Endodermal cell (in vitro differentiated cells): ENCODE results near the gene RRP8. TPM values are rescaled to one million over a fixed set of nuclear protein-coding genes. Genes with fewer than 3 reads are reported as not detected.

Experiments used
- DNase-seq: peaks from one replicate; pipeline ENCODE4 v3.0.0-alpha.2; 2017
- H3K27ac ChIP-seq: 2 replicates; pipeline ENCODE4 v1.5.1; 2013; ENCODE audit warnings: mild to moderate bottlenecking, low read depth, low read length, moderate library complexity
- H3K27me3 ChIP-seq: 2 replicates; pipeline ENCODE4 v1.6.1; 2013; ENCODE audit warnings: mild to moderate bottlenecking, low read length, moderate library complexity; ENCODE audit not compliant: insufficient read depth, control insufficient read depth, poor library complexity, severe bottlenecking
- H3K36me3 ChIP-seq: 2 replicates; pipeline ENCODE4 v1.7.0; 2013; ENCODE audit warnings: mild to moderate bottlenecking, low read length, moderate library complexity; ENCODE audit not compliant: control insufficient read depth, insufficient read depth
- H3K4me1 ChIP-seq: one replicate; pipeline ENCODE4 v1.7.0; 2013; ENCODE audit warnings: low read length; ENCODE audit not compliant: control insufficient read depth, insufficient read depth
- H3K4me3 ChIP-seq: 2 replicates; pipeline ENCODE4 v1.5.1; 2013; ENCODE audit warnings: mild to moderate bottlenecking, low read length, moderate library complexity
- H3K9ac ChIP-seq: 2 replicates; pipeline ENCODE4 v1.6.1; 2013; ENCODE audit warnings: mild to moderate bottlenecking, low read length, moderate library complexity; ENCODE audit not compliant: poor library complexity, severe bottlenecking; ENCODE audit errors: extremely low read depth
- H3K9me3 ChIP-seq: 2 replicates; pipeline ENCODE4 v1.6.1; 2013; ENCODE audit warnings: mild to moderate bottlenecking, low read length, moderate library complexity; ENCODE audit not compliant: control insufficient read depth
- H3K27ac Mint-ChIP-seq: 2 replicates; pipeline ENCODE4 v1.8.0; 2020; ENCODE audit warnings: mixed read lengths
- H3K27me3 Mint-ChIP-seq: 2 replicates; pipeline ENCODE4 v1.8.0; 2021; ENCODE audit warnings: mild to moderate bottlenecking, mixed read lengths; ENCODE audit not compliant: insufficient read depth
- H3K36me3 Mint-ChIP-seq: 2 replicates; pipeline ENCODE4 v1.8.0; 2020; ENCODE audit warnings: low read depth, mixed read lengths
- H3K4me1 Mint-ChIP-seq: 2 replicates; pipeline ENCODE4 v1.8.0; 2020; ENCODE audit warnings: mixed read lengths
- H3K4me3 Mint-ChIP-seq: 2 replicates; pipeline ENCODE4 v1.8.0; 2020; ENCODE audit warnings: mild to moderate bottlenecking, moderate library complexity, mixed read lengths
- H3K9me3 Mint-ChIP-seq: 2 replicates; pipeline ENCODE4 v1.8.0; 2020; ENCODE audit warnings: mild to moderate bottlenecking, mixed read lengths
- CTCF ChIP-seq: fragments of 200-600 bp; sonication (generic); conservative IDR thresholded peaks from 2 replicates; pipeline ENCODE4 v1.5.0; 2021; ENCODE audit warnings: antibody characterized with exemption, mild to moderate bottlenecking
- WGBS, 2 experiments: methylation state at CpG; one replicate each; pipeline versions ENCODE4 v1.1.5 to v1.1.7; 2013; ENCODE audit warnings: missing lambda C conversion rate in 2 of 2, mixed read lengths in 1 of 2; ENCODE audit not compliant: insufficient coverage in 1 of 2, insufficient read length in 1 of 2; 5-methylcytosine and 5-hydroxymethylcytosine counted together
- total RNA-seq, 2 donors: library from RNA; stranded (reverse); fragmentation: NEBNext Ultra II Directional in 1 of 2; extraction: Animal tissue kit (Norgen Biotek cat#: 25700) in 1 of 2; gene quantifications; 2 replicates in 1 of 2; 3 replicates in 1 of 2; pipeline ENCODE4 v1.2.1, GENCODE V29; 2021

RRP8 gene
- total RNA-seq, 2 donors from 2014 or later, result 11.0 to 12.8 TPM

GRCh38 chr11:6563121-6563619 is 40.2 kb downstream of the RRP8 start:
- peak; percentile 54 for DNase-seq
- H3K4me3 Mint-ChIP-seq, result no peak overlapping the region
- Histone ChIP-seq H3K9me3 (no peaks in the 10 kb centered on the region), H3K27me3 (no peaks in the 10 kb centered on the region), H3K4me3 (no peak overlapping the region), H3K9ac (no peak overlapping the region), H3K27ac (no peak overlapping the region), H3K4me1 (no peaks in the 10 kb centered on the region), H3K36me3 (no peaks in the 10 kb centered on the region)
- peaks cover under 1% of the 10 kb centered on the region for H3K4me1 Mint-ChIP-seq
- H3K36me3 Mint-ChIP-seq, result no peaks in the 10 kb centered on the region
- 93 to 100% methylated on average over 3 to 4 of the region's 4 CpGs for WGBS, 2 experiments
- no peak for TF ChIP-seq CTCF
- H3K27me3 Mint-ChIP-seq, result no peaks in the 10 kb centered on the region
- no peak overlapping the region for H3K27ac Mint-ChIP-seq
- no peaks in the 10 kb centered on the region for H3K9me3 Mint-ChIP-seq

DNA sequence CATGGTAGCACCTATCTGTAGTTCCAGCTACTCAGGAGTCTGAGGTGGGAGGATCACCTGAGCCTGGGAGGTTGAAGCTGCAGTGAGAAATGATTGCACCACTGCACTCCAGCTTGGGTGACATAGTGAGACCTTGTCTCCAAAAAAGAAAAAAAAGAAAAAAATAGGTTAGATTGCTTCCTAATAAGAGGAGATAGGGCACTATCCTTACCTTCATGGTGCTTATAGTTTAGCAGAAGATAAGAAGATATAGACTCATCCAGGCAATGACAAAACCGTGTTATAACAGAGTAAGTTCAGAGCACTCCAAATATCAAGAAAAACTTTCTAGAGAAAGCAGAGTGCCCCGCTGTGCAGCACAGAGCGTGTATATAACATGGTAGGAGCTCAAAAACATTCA is 42.1 kb downstream of the RRP8 start:
- Mint-ChIP-seq H3K27me3 (no peaks in the 10 kb centered on the region), H3K4me1 (no peaks in the 10 kb centered on the region), H3K9me3 (no peaks in the 10 kb centered on the region), H3K36me3 (no peaks in the 10 kb centered on the region), H3K4me3 (no peak overlapping the region), H3K27ac (no peak overlapping the region)
- Histone ChIP-seq H3K36me3 (no peaks in the 10 kb centered on the region), H3K4me3 (no peak overlapping the region), H3K9me3 (no peaks in the 10 kb centered on the region), H3K27me3 (no peaks in the 10 kb centered on the region), H3K4me1 (no peaks in the 10 kb centered on the region), H3K9ac (no peak overlapping the region), H3K27ac (no peak overlapping the region)
- WGBS, 2 experiments, result 74 to 97% methylated on average over 2 to 3 of the region's 3 CpGs
- no peak for TF ChIP-seq CTCF
- DNase-seq, result no peak

- Mint-ChIP-seq H3K4me1 (peaks cover 4% of the 10 kb centered on the region), H3K9me3 (no peaks in the 10 kb centered on the region), H3K4me3 (no peak overlapping the region), H3K27ac (no peak overlapping the region), H3K36me3 (no peaks in the 10 kb centered on the region), H3K27me3 (no peaks in the 10 kb centered on the region)
- no peak for TF ChIP-seq CTCF
- no peaks in the 10 kb centered on the region for H3K36me3 ChIP-seq
- no peaks in the 10 kb centered on the region for H3K9me3 ChIP-seq
- 82 to 92% methylated on average over 1 of the region's 1 CpG for WGBS, 2 experiments
- no peaks in the 10 kb centered on the region for H3K27me3 ChIP-seq
- H3K4me1 ChIP-seq, result no peaks in the 10 kb centered on the region
- no peak overlapping the region for H3K9ac ChIP-seq
- H3K27ac ChIP-seq, result no peak overlapping the region
- no peak for DNase-seq
- H3K4me3 ChIP-seq, result no peak overlapping the region
Measured at GRCh38 chr11:6559369-6559768, 44.0 kb downstream of the RRP8 start.
